Neural progenitor cell (in vitro differentiated cells): ENCODE results near the gene MORC2. TPM values are rescaled to one million over a fixed set of nuclear protein-coding genes. Genes with fewer than 3 reads are reported as not detected.
A peak's percentile ranks its signal among the peaks of the same experiment; 100 is the strongest.

Experiments used
- DNase-seq: peaks from one replicate; pipeline ENCODE4 v3.0.0-alpha.2; 2016; ENCODE audit warnings: low spot score
- H2AFZ ChIP-seq: fragments of 200-600 bp; sonication (generic); replicated peaks from 2 replicates; pipeline ENCODE4 v1.6.1; 2016; ENCODE audit warnings: antibody characterized with exemption
- H3F3A ChIP-seq: fragments of 200-600 bp; sonication (generic); 2 replicates; pipeline ENCODE4 v1.6.1; 2016; ENCODE audit warnings: antibody characterized with exemption, low read depth
- H3K27ac ChIP-seq: fragments of 200-600 bp; sonication (generic); 2 replicates; pipeline ENCODE4 v1.5.1; 2016; ENCODE audit warnings: mild to moderate bottlenecking
- H3K27me3 ChIP-seq: fragments of 200-600 bp; sonication (generic); 2 replicates; pipeline ENCODE4 v1.6.1; 2016; ENCODE audit warnings: mild to moderate bottlenecking, moderate library complexity
- H3K36me3 ChIP-seq: fragments of 200-600 bp; sonication (generic); 2 replicates; pipeline ENCODE4 v1.5.1; 2016
- H3K4me1 ChIP-seq: fragments of 200-600 bp; sonication (generic); 2 replicates; pipeline ENCODE4 v1.6.1; 2016; ENCODE audit warnings: mixed run types
- H3K4me2 ChIP-seq: fragments of 200-600 bp; sonication (generic); 2 replicates; pipeline ENCODE4 v1.6.1; 2016
- H3K4me3 ChIP-seq: fragments of 200-600 bp; sonication (generic); 2 replicates; pipeline ENCODE4 v1.5.1; 2016
- H3K79me2 ChIP-seq: fragments of 200-600 bp; sonication (generic); 2 replicates; pipeline ENCODE4 v1.6.1; 2016; ENCODE audit warnings: low read depth
- H3K9ac ChIP-seq: fragments of 200-600 bp; sonication (generic); 2 replicates; pipeline ENCODE4 v1.6.1; 2016
- H3K9me3 ChIP-seq: fragments of 200-600 bp; sonication (generic); 2 replicates; pipeline ENCODE4 v1.5.1; 2016; ENCODE audit warnings: low read depth
- H4K20me1 ChIP-seq: fragments of 200-600 bp; sonication (generic); 2 replicates; pipeline ENCODE4 v1.6.1; 2016; ENCODE audit warnings: low read depth
- H3K27ac Mint-ChIP-seq: 3 replicates; pipeline ENCODE4 v1.8.0; 2021; ENCODE audit warnings: mixed read lengths
- H3K27me3 Mint-ChIP-seq: 2 replicates; pipeline ENCODE4 v1.8.0; 2022; ENCODE audit warnings: low read depth, mild to moderate bottlenecking, inconsistent platforms, moderate library complexity, mixed read lengths; ENCODE audit not compliant: insufficient read depth
- H3K36me3 Mint-ChIP-seq: 3 replicates; pipeline ENCODE4 v1.8.0; 2021; ENCODE audit warnings: mixed read lengths
- H3K4me1 Mint-ChIP-seq: 3 replicates; pipeline ENCODE4 v1.8.0; 2021; ENCODE audit warnings: mixed read lengths
- H3K4me3 Mint-ChIP-seq: 3 replicates; pipeline ENCODE4 v1.8.0; 2021; ENCODE audit warnings: mild to moderate bottlenecking, moderate library complexity, mixed read lengths
- H3K9me3 Mint-ChIP-seq: 3 replicates; pipeline ENCODE4 v1.8.0; 2020; ENCODE audit warnings: mixed read lengths
- EZH2 ChIP-seq: fragments of 200-600 bp; sonication (generic); IDR thresholded peaks from 2 replicates; pipeline ENCODE4 v1.6.1; 2017; ENCODE audit warnings: antibody characterized with exemption, mild to moderate bottlenecking, moderate library complexity
- EZH2phosphoT487 ChIP-seq: fragments of 200-600 bp; sonication (generic); IDR thresholded peaks from 2 replicates; pipeline ENCODE4 v1.6.1; 2017; ENCODE audit warnings: antibody characterized with exemption
- total RNA-seq: library from RNA; depleted of rRNA; stranded (reverse); fragments of >200 nt; gene quantifications from 2 replicates; pipeline ENCODE4 v1.2.3, GENCODE V29; 2015; ENCODE audit warnings: low replicate concordance
- TF ChIP-seq, protein P1 (sequence below): fragments of 200-600 bp; sonication (generic); IDR thresholded peaks from 2 replicates; pipeline ENCODE4 v1.5.1; 2017; ENCODE audit warnings: antibody characterized with exemption, mild to moderate bottlenecking

MORC2 gene
- total RNA-seq, 1 donor from 2014 or later = 29.8 TPM

DNA sequence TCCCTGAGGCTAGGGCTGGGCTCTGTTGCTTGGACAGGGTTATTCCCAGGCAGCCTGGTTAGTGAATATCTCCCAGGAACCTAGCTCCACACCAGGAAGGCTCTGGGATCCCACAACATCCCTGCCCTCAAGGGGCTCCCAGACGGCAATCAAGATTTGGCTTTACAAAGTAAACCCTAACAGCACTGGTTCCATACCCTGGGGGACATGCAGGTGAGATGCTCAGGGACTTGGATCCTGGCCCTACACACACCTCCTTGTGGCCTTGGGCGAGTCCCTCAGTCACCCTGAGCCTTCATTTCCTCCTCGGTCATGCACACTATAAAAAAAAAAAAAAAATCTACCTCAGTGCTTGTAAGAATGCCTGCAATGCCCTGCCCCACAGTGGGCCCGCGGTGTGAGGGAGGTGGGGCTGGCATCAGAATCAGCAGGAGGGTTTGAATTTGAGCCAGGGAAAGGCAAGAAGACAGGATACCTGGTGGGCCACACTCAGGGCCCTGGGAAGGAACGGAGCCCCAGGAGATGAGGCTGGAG, 86.3 kb downstream of the MORC2 start:
- H3K27ac Mint-ChIP-seq = peak overlapping the region; percentile 55

DNA sequence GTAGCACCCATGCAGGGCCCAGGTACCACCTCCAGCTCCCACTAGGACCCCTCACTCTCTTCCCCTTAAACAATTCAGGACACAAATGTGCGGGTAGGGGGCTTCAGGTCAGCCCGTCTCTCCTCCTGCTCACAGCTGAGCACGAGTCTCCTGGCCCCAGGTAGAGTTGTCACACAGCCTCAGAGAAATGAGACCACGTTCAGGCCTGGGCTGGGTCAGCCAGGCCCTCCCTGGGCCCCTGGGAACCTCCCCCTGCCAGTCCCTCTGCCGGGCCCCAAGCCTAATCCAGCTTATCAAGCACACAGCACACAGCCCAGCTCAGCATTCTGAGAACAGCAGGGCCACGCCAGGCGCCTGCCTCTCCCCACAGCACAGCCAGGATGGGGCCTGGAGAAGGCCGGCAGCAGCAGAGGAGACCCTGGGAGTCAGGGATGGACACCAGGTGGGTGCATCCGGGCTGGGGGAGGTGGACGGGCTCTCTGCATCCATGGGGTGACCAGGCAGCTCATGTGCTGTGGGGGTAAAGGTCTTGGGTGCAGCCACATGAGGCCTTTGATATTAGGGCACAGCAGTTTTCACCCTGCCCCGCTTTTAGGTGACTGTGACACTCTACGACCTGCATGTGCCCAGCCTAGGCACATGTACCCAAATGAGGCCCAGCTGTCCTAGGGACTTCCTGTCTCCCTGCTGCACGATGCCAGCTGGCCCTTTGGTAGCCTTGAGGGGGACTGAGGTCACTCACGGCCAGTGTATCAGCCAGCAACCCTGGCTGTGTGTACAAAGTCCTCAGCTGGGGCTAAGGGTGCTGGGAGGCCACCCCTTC, 87.0 kb downstream of the MORC2 start:
- Histone ChIP-seq H3K4me2 (peak overlapping the region; percentile 71), H3K27ac (no peak overlapping the region), H3K4me3 (no peak overlapping the region), H3K27me3 (no peaks in the 10 kb centered on the region), H3K36me3 (no peaks in the 10 kb centered on the region), H4K20me1 (no peaks in the 10 kb centered on the region), H3K9ac (no peak overlapping the region), H2AFZ (peak overlapping the region; percentile 71), H3K9me3 (no peaks in the 10 kb centered on the region), H3K79me2 (no peaks in the 10 kb centered on the region), H3K4me1 (peaks cover 16% of the 10 kb centered on the region), H3F3A (no peaks in the 10 kb centered on the region)
- Mint-ChIP-seq H3K4me1 (peaks cover 22% of the 10 kb centered on the region), H3K36me3 (no peaks in the 10 kb centered on the region), H3K27me3 (peaks cover 9% of the 10 kb centered on the region), H3K27ac (no peak overlapping the region), H3K4me3 (no peak overlapping the region), H3K9me3 (no peaks in the 10 kb centered on the region)
- TF ChIP-seq EZH2phosphoT487 = no peak
- no peak for TF ChIP-seq EZH2
- TF ChIP-seq, protein P1, sequence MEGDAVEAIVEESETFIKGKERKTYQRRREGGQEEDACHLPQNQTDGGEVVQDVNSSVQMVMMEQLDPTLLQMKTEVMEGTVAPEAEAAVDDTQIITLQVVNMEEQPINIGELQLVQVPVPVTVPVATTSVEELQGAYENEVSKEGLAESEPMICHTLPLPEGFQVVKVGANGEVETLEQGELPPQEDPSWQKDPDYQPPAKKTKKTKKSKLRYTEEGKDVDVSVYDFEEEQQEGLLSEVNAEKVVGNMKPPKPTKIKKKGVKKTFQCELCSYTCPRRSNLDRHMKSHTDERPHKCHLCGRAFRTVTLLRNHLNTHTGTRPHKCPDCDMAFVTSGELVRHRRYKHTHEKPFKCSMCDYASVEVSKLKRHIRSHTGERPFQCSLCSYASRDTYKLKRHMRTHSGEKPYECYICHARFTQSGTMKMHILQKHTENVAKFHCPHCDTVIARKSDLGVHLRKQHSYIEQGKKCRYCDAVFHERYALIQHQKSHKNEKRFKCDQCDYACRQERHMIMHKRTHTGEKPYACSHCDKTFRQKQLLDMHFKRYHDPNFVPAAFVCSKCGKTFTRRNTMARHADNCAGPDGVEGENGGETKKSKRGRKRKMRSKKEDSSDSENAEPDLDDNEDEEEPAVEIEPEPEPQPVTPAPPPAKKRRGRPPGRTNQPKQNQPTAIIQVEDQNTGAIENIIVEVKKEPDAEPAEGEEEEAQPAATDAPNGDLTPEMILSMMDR = no peak
- DNase-seq = peak; percentile 88

More for the DNA sequence above, 86.3 kb downstream of the MORC2 start:
- no peak for DNase-seq
- Histone ChIP-seq H3K9me3 (no peaks in the 10 kb centered on the region), H3K4me2 (peak overlapping the region; percentile 71), H3K79me2 (no peaks in the 10 kb centered on the region), H3K27me3 (no peaks in the 10 kb centered on the region), H3K36me3 (no peaks in the 10 kb centered on the region), H3K4me1 (peaks cover 16% of the 10 kb centered on the region), H4K20me1 (no peaks in the 10 kb centered on the region), H2AFZ (no peak overlapping the region), H3F3A (no peaks in the 10 kb centered on the region), H3K27ac (no peak overlapping the region), H3K9ac (no peak overlapping the region), H3K4me3 (no peak overlapping the region)
- Mint-ChIP-seq H3K27me3 (peaks cover 10% of the 10 kb centered on the region), H3K9me3 (no peaks in the 10 kb centered on the region), H3K4me3 (no peak overlapping the region), H3K4me1 (peaks cover 21% of the 10 kb centered on the region), H3K36me3 (no peaks in the 10 kb centered on the region)
- TF ChIP-seq, protein P1 = no peak
- no peak for TF ChIP-seq EZH2
- no peak for TF ChIP-seq EZH2phosphoT487

DNA sequence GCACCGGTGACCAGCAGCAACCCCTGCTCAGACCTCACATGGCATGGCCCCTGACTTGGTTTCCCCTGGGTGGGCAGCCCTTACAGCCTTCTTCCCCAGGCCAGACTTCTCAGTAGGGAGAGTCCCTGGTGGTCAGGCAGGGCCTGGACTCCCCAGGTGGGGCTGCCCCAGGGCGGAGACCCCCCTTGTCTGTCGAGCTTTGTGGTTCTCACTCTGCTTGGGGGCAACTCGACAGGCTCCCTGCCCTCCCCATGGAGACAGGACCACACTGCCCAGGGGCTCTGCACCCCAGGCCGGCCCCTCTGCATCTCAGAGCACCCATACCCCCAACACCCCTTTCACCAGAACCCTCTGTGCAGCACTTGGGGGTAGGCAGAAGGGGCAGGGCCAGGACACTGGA, 87.7 kb downstream of the MORC2 start:
- TF ChIP-seq EZH2 = no peak
- TF ChIP-seq, protein P1 = no peak
- TF ChIP-seq EZH2phosphoT487 = no peak
- H3K27me3 ChIP-seq = no peaks in the 10 kb centered on the region
- H3K9ac ChIP-seq = no peak overlapping the region
- peaks cover 16% of the 10 kb centered on the region for H3K4me1 ChIP-seq
- H4K20me1 ChIP-seq = no peaks in the 10 kb centered on the region
- peak overlapping the region; percentile 71 for H3K4me2 ChIP-seq
- H3K4me3 ChIP-seq = no peak overlapping the region
- no peaks in the 10 kb centered on the region for H3K9me3 ChIP-seq
- peaks cover 22% of the 10 kb centered on the region for H3K4me1 Mint-ChIP-seq
- no peaks in the 10 kb centered on the region for H3K36me3 ChIP-seq
- DNase-seq = no peak
- H3K9me3 Mint-ChIP-seq = no peaks in the 10 kb centered on the region
- no peak overlapping the region for H3K27ac ChIP-seq
- no peak overlapping the region for H3K27ac Mint-ChIP-seq
- H3K27me3 Mint-ChIP-seq = peaks cover 6% of the 10 kb centered on the region
- no peak overlapping the region for H3K4me3 Mint-ChIP-seq
- no peak overlapping the region for H2AFZ ChIP-seq
- H3K36me3 Mint-ChIP-seq = no peaks in the 10 kb centered on the region
- no peaks in the 10 kb centered on the region for H3K79me2 ChIP-seq
- no peaks in the 10 kb centered on the region for H3F3A ChIP-seq
